ENCODE measurements around the gene KCNF1. TPM values are rescaled to one million over a fixed set of nuclear protein-coding genes. Genes with fewer than 3 reads are reported as not detected.

Gene KCNF1
- total and polyA plus RNA-seq, 2 donors (not counting 1 experiment from before 2014, with no cell fraction given): 0.22 to 2.6 TPM

DNA sequence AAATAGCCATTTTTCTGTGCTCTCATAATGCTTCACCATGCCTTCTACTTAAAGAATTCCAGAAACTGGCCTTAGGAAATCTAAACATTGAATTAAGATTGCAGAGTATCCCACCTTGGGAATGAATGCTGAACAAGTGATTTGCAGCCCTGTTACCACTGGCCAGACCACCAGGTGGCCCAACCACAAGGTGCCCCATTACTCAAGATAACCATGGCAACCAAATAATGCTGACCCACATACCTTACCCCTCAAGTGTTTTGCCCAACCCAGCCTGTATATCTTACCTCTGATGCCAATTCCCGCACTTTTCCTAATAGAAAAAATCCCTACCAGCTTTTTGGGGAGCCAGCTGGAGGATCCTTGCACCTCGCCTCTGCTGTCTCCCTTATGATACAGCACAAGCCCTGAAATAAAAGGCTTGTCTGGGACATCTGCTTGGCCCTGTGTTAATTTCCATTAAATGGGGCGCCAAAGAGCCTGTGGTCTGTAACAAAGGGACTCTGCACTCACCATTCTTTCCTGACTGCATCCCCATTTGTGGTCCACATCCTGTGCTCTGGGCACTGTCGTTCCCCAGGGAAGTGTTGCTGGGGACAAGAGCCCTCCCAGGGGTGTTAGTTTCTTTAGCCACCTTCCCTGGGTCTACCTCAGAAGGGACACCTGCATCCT, 17.3 kb upstream of the KCNF1 start:
- Histone ChIP-seq H4K20me1 (ENCODE audit: control insufficient read depth, extremely low read depth, insufficient read depth, low read length) (no peaks in the 10 kb centered on the region), H3K27ac (ENCODE audit: insufficient read depth, low read length) (no peak overlapping the region), H3K9ac (ENCODE audit: insufficient read depth, low read length) (no peak overlapping the region), H2AFZ (ENCODE audit: low read length) (no peak overlapping the region), H3K4me3 (replicated peaks in 1 of 4; ENCODE audit: control extremely low read depth in 1 of 4, insufficient read depth in 1 of 4, low read depth in 3 of 4, low read length in 4 of 4) (no peak overlapping the region), H3K4me2 (ENCODE audit: extremely low read depth, insufficient read depth, low read length) (no peak overlapping the region), H3K9me3 (ENCODE audit: control insufficient read depth, insufficient read depth, low read depth, low read length) (no peaks in the 10 kb centered on the region), H3K4me1 (ENCODE audit: control insufficient read depth, extremely low read depth, insufficient read depth, low read length) (no peaks in the 10 kb centered on the region), H3K79me2 (ENCODE audit: control insufficient read depth, insufficient read depth, low read length) (no peaks in the 10 kb centered on the region), H3K27me3 (ENCODE audit: control insufficient read depth, insufficient read depth, low read length) (peaks cover 9% of the 10 kb centered on the region), H3K36me3 (ENCODE audit: control insufficient read depth, insufficient read depth, low read length) (no peaks in the 10 kb centered on the region)
- DNase-seq (ENCODE audit: low read depth in 2 of 2): no peak
- TF ChIP-seq CTCF (conservative IDR thresholded peaks at IDR 0.05 in 1 of 2, IDR thresholded peaks at IDR 0.05 in 1 of 2; ENCODE audit: low read depth in 1 of 2, low read length in 2 of 2): no peak
- TF ChIP-seq EZH2 (IDR thresholded peaks at IDR 0.05; ENCODE audit: low read length, missing control alignments): no peak

GRCh38 chr2:10895231-10895630, 16.5 kb upstream of the KCNF1 start:
- peaks cover 9% of the 10 kb centered on the region for H3K27me3 ChIP-seq (ENCODE audit: control insufficient read depth, insufficient read depth, low read length)
- H3K27ac ChIP-seq (ENCODE audit: insufficient read depth, low read length): no peak overlapping the region
- H3K79me2 ChIP-seq (ENCODE audit: control insufficient read depth, insufficient read depth, low read length): no peaks in the 10 kb centered on the region
- no peaks in the 10 kb centered on the region for H3K9me3 ChIP-seq (ENCODE audit: control insufficient read depth, insufficient read depth, low read depth, low read length)
- no peaks in the 10 kb centered on the region for H4K20me1 ChIP-seq (ENCODE audit: control insufficient read depth, extremely low read depth, insufficient read depth, low read length)
- H3K36me3 ChIP-seq (ENCODE audit: control insufficient read depth, insufficient read depth, low read length): no peaks in the 10 kb centered on the region
- TF ChIP-seq CTCF (conservative IDR thresholded peaks at IDR 0.05 in 1 of 2, IDR thresholded peaks at IDR 0.05 in 1 of 2; ENCODE audit: low read depth in 1 of 2, low read length in 2 of 2): no peak
- no peak for TF ChIP-seq EZH2 (IDR thresholded peaks at IDR 0.05; ENCODE audit: low read length, missing control alignments)
- no peaks in the 10 kb centered on the region for H3K4me1 ChIP-seq (ENCODE audit: control insufficient read depth, extremely low read depth, insufficient read depth, low read length)
- H3K9ac ChIP-seq (ENCODE audit: insufficient read depth, low read length): no peak overlapping the region
- H3K4me2 ChIP-seq (ENCODE audit: extremely low read depth, insufficient read depth, low read length): no peak overlapping the region
- no peak overlapping the region for H2AFZ ChIP-seq (ENCODE audit: low read length)
- DNase-seq (ENCODE audit: low read depth in 2 of 2): no peak
- H3K4me3 ChIP-seq (replicated peaks in 1 of 4; ENCODE audit: control extremely low read depth in 1 of 4, insufficient read depth in 1 of 4, low read depth in 3 of 4, low read length in 4 of 4): no peak overlapping the region

GRCh38 chr2:10897956-10898355, 13.8 kb upstream of the KCNF1 start:
- Histone ChIP-seq H3K27me3 (ENCODE audit: control insufficient read depth, insufficient read depth, low read length) (peaks cover 2% of the 10 kb centered on the region), H3K9ac (ENCODE audit: insufficient read depth, low read length) (no peak overlapping the region), H3K4me3 (replicated peaks in 1 of 4; ENCODE audit: control extremely low read depth in 1 of 4, insufficient read depth in 1 of 4, low read depth in 3 of 4, low read length in 4 of 4) (no peak overlapping the region), H3K27ac (ENCODE audit: insufficient read depth, low read length) (no peak overlapping the region), H2AFZ (ENCODE audit: low read length) (no peak overlapping the region), H3K4me2 (ENCODE audit: extremely low read depth, insufficient read depth, low read length) (no peak overlapping the region), H3K36me3 (ENCODE audit: control insufficient read depth, insufficient read depth, low read length) (no peaks in the 10 kb centered on the region), H3K4me1 (ENCODE audit: control insufficient read depth, extremely low read depth, insufficient read depth, low read length) (no peaks in the 10 kb centered on the region), H3K79me2 (ENCODE audit: control insufficient read depth, insufficient read depth, low read length) (no peaks in the 10 kb centered on the region), H4K20me1 (ENCODE audit: control insufficient read depth, extremely low read depth, insufficient read depth, low read length) (no peaks in the 10 kb centered on the region), H3K9me3 (ENCODE audit: control insufficient read depth, insufficient read depth, low read depth, low read length) (no peaks in the 10 kb centered on the region)
- DNase-seq (ENCODE audit: low read depth in 2 of 2): peak in 1 of 2 donors; percentile 50
- TF ChIP-seq CTCF (conservative IDR thresholded peaks at IDR 0.05 in 1 of 2, IDR thresholded peaks at IDR 0.05 in 1 of 2; ENCODE audit: low read depth in 1 of 2, low read length in 2 of 2): no peak
- no peak for TF ChIP-seq EZH2 (IDR thresholded peaks at IDR 0.05; ENCODE audit: low read length, missing control alignments)
